Tibial nerve (tissue), 3 donors: ENCODE measurements around the gene KCNH1.

ENCODE experiments used
- CTCF ChIP-seq, 5 experiments: fragments of 200-600 bp in 3 of 5; fragments of 450-650 bp in 2 of 5; sonication (generic) in 3 of 5; IDR thresholded peaks; one replicate each; pipeline ENCODE4 v1.5.1; 2016 to 2019; ENCODE audit warnings: antibody characterized with exemption in 5 of 5, mild to moderate bottlenecking in 3 of 5, moderate library complexity in 2 of 5
- POLR2A ChIP-seq, 2 donors: fragments of 450-650 bp; IDR thresholded peaks; one replicate each; pipeline ENCODE4 v1.6.1; 2017; ENCODE audit warnings: antibody characterized with exemption in 2 of 2, mild to moderate bottlenecking in 2 of 2, moderate library complexity in 2 of 2

GRCh38 chr1:210736713-210737112, 397.2 kb downstream of the KCNH1 start:
- no peak for TF ChIP-seq CTCF (IDR thresholded peaks at IDR 0.05)
- no peak for TF ChIP-seq POLR2A (IDR thresholded peaks at IDR 0.05)
